ENCODE data around the gene P3H3. TPM values are rescaled to one million over a fixed set of nuclear protein-coding genes. Genes with fewer than 3 reads are reported as not detected.
"Not testable (repeated sequence)": the region's sequence is repeated elsewhere in the genome, so short reads cannot be mapped to it uniquely, and the experiment has no call there.

Gene P3H3
- total RNA-seq, 2 donors from 2014 or later, result 25.7 to 28.8 TPM

- intact Hi-C loops (cut with DNase I), result no loop called here
- 1% methylated on average over 30 of the region's 33 CpGs for WGBS
These were observed 38.8 kb downstream of the P3H3 start for GRCh38 chr12:6866920-6867412.

GRCh38 chr12:6867413-6868210 lies 39.4 kb downstream of the P3H3 start, which contains the start of gene TPI1:
Gene TPI1 (plus strand): TSS chr12:6867531. CDS start chr12:6867567, 36 bp downstream.
- peak; percentile 86 for DNase-seq (ENCODE audit: low spot score)
- intact Hi-C loops (cut with DNase I), result no loop called here
- TF ChIP-seq POLR2A (IDR thresholded peaks at IDR 0.05), result peak; percentile 97
- peak in 1 of 4 experiments; percentile 14 for TF ChIP-seq CTCF (IDR thresholded peaks at IDR 0.05)
- peak; percentile 90 for TF ChIP-seq POLR2AphosphoS5 (IDR thresholded peaks at IDR 0.05)
- no peaks in the 10 kb centered on the region for H3K9me3 ChIP-seq
- H3K27me3 ChIP-seq (replicated peaks; ENCODE audit: insufficient read depth), result no peaks in the 10 kb centered on the region
- peak within 1 kb of the TSS; percentile 91 to 97 for H3K27ac ChIP-seq
- H3K4me3 ChIP-seq, result peak within 1 kb of the TSS; percentile 82 to 90
- H3K4me1 ChIP-seq (replicated peaks), result peaks cover 16% of the 10 kb centered on the region
- H3K36me3 ChIP-seq, result peaks cover 3 to 9% of the 10 kb centered on the region in 2 donors
- under 1% methylated on average over 73 of the region's 86 CpGs for WGBS

More at GRCh38 chr12:6866920-6867412, 38.8 kb downstream of the P3H3 start:
- H3K4me1 ChIP-seq (replicated peaks), result peaks cover 12% of the 10 kb centered on the region
- no peaks in the 10 kb centered on the region for H3K27me3 ChIP-seq (replicated peaks; ENCODE audit: insufficient read depth)
- peak overlapping the region; percentile 91 to 97 for H3K27ac ChIP-seq
- H3K36me3 ChIP-seq, result peaks cover 8 to 9% of the 10 kb centered on the region in 2 donors
- no peak for DNase-seq (ENCODE audit: low spot score)
- peak overlapping the region; percentile 82 to 90 for H3K4me3 ChIP-seq
- TF ChIP-seq POLR2AphosphoS5 (IDR thresholded peaks at IDR 0.05), result no peak
- TF ChIP-seq CTCF (IDR thresholded peaks at IDR 0.05), result no peak
- no peak for TF ChIP-seq POLR2A (IDR thresholded peaks at IDR 0.05)
- no peaks in the 10 kb centered on the region for H3K9me3 ChIP-seq

- 6% methylated on average over 22 of the region's 22 CpGs for WGBS
- no peak for DNase-seq (ENCODE audit: low spot score)
- Histone ChIP-seq H3K27ac (peak overlapping the region; percentile 91 to 97), H3K9me3 (no peaks in the 10 kb centered on the region), H3K4me3 (peak overlapping the region; percentile 82 to 90), H3K4me1 (replicated peaks) (peaks cover 16% of the 10 kb centered on the region), H3K36me3 (peaks cover 3 to 5% of the 10 kb centered on the region in 2 donors), H3K27me3 (replicated peaks; ENCODE audit: insufficient read depth) (no peaks in the 10 kb centered on the region)
- no peak for TF ChIP-seq CTCF (IDR thresholded peaks at IDR 0.05)
- peak; percentile 3 for TF ChIP-seq POLR2AphosphoS5 (IDR thresholded peaks at IDR 0.05)
- intact Hi-C loops (cut with DNase I), result no loop called here
These were observed 40.2 kb downstream of the P3H3 start for GRCh38 chr12:6868211-6869048.

GRCh38 chr12:6869049-6870021 lies 41.1 kb downstream of the P3H3 start:
- intact Hi-C loops (cut with DNase I), result loop anchor here (10.0 kb wide), 2 partner anchors 65 to 95 kb away; no protein-coding TSS in a partner anchor
- WGBS, result 29% methylated on average over 12 of the region's 12 CpGs
- Histone ChIP-seq H3K9me3 (no peaks in the 10 kb centered on the region), H3K27me3 (replicated peaks; ENCODE audit: insufficient read depth) (no peaks in the 10 kb centered on the region), H3K36me3 (peaks cover 3 to 5% of the 10 kb centered on the region in 2 donors), H3K4me1 (replicated peaks) (peaks cover 16% of the 10 kb centered on the region), H3K27ac (peak overlapping the region in 1 of 2 donors; percentile 91), H3K4me3 (no peak overlapping the region)
- TF ChIP-seq CTCF (IDR thresholded peaks at IDR 0.05) (peak; percentile 85 to 94 (median 92)), POLR2AphosphoS5 (IDR thresholded peaks at IDR 0.05) (peak; percentile 73), POLR2A (IDR thresholded peaks at IDR 0.05) (no peak)
- peak; percentile 81 for DNase-seq (ENCODE audit: low spot score)

- intact Hi-C loops (cut with DNase I), result loop anchor here (10.0 kb wide), 2 partner anchors 64 to 94 kb away; no protein-coding TSS in a partner anchor
- WGBS, result 66% methylated on average over 4 of the region's 4 CpGs
- DNase-seq (ENCODE audit: low spot score); H3K36me3 ChIP-seq; H3K27me3 ChIP-seq (replicated peaks; ENCODE audit: insufficient read depth); H3K4me3 ChIP-seq; H3K9me3 ChIP-seq; H3K27ac ChIP-seq: not testable (repeated sequence)
- H3K4me1 ChIP-seq (replicated peaks), result peaks cover 16% of the 10 kb centered on the region
These were observed 42.1 kb downstream of the P3H3 start for GRCh38 chr12:6870304-6870703.
